Heart right ventricle (tissue), 16 donors: ENCODE results near the gene GPX8. TPM values are rescaled to one million over a fixed set of nuclear protein-coding genes. Genes with fewer than 3 reads are reported as not detected.

Experiments
- ATAC-seq, 8 donors: fragments of 200-7000 bp; cut with Tn5 transposase; one replicate each; pipeline ENCODE4 v1.9.1; 2020; ENCODE audit warnings: mild to moderate bottlenecking in 8 of 8, moderate library complexity in 8 of 8, moderate number of reproducible peaks in 1 of 8
- DNase-seq, 2 donors: peaks; one replicate each; pipeline ENCODE4 v3.0.0-alpha.2; 2020
- H3K27ac ChIP-seq, 10 donors: fragments of 200-600 bp; sonication (generic) in 2 of 10; one replicate each; pipeline versions ENCODE4 v1.5.0 to v1.8.0; 2020 to 2022; ENCODE audit warnings: mild to moderate bottlenecking in 3 of 10
- H3K27me3 ChIP-seq, 7 donors: fragments of 200-600 bp; one replicate each; pipeline ENCODE4 v1.8.0; 2021 to 2022; ENCODE audit warnings: mild to moderate bottlenecking in 2 of 7
- H3K36me3 ChIP-seq, 9 donors: fragments of 200-600 bp; sonication (generic) in 1 of 9; one replicate each; pipeline versions ENCODE4 v1.5.0 to v1.8.0; 2020 to 2022; ENCODE audit warnings: mild to moderate bottlenecking in 2 of 9
- H3K4me1 ChIP-seq, 9 donors: fragments of 200-600 bp; sonication (generic) in 1 of 9; one replicate each; pipeline versions ENCODE4 v1.5.0 to v1.8.0; 2020 to 2022; ENCODE audit warnings: mild to moderate bottlenecking in 4 of 9
- H3K4me3 ChIP-seq, 10 donors: fragments of 200-600 bp; sonication (generic) in 2 of 10; one replicate each; pipeline versions ENCODE4 v1.5.0 to v1.8.0; 2020 to 2022; ENCODE audit warnings: mild to moderate bottlenecking in 7 of 10, moderate library complexity in 2 of 10
- H3K9me3 ChIP-seq, 11 donors: fragments of 200-600 bp in 10 of 11; sonication (generic) in 2 of 11; one replicate each; pipeline versions ENCODE4 v1.5.0 to v1.8.0; 2013 to 2022; ENCODE audit warnings: mild to moderate bottlenecking in 2 of 11, control low read depth in 1 of 11, moderate library complexity in 1 of 11
- WGBS, 2 donors: extraction: QIAGEN DNeasy Blood & Tissue Kit; methylation state at CpG; one replicate each; pipeline ENCODE4 v1.1.7; 2013; ENCODE audit warnings: inconsistent platforms in 1 of 2; 5-methylcytosine and 5-hydroxymethylcytosine counted together
- intact Hi-C, 10 donors: fragments of 100-400 bp; cut with DNase I; formaldehyde crosslinking; loops; one replicate each; pipeline versions ENCODE4 v1.11.1 to v1.14.2; 2022
- polyA plus RNA-seq, 2 donors: library from polyadenylated mRNA; stranded (reverse); fragments of 200-250 nt; gene quantifications; one replicate each; pipeline ENCODE4 v1.2.3, GENCODE V29; 2013
- total RNA-seq, 10 donors: library from RNA; stranded (reverse); fragmentation: NEBNext Ultra II Directional in 3 of 10; extraction: Animal tissue kit (Norgen Biotek cat#: 25700) in 3 of 10; gene quantifications; one replicate each; pipeline versions ENCODE4 v1.2.1 to v1.2.4, GENCODE V29; 2021 to 2023
- TF ChIP-seq, protein P1 (sequence below), 9 donors: fragments of 200-600 bp; sonication (generic) in 2 of 9; IDR thresholded peaks; one replicate each; pipeline versions ENCODE4 v1.5.0 to v1.8.0; 2021 to 2022; ENCODE audit warnings: antibody characterized with exemption in 9 of 9, mild to moderate bottlenecking in 5 of 9, moderate library complexity in 1 of 9
- donor health status: Arrhythmogenic right ventricular cardiomyopathy.
- donor health status: ischemic (EF 13 %, LVEDD 7.1; RV severe dilation, severe dysfunction).
- donor health status: healthy with polysubstance abuse.
- donor health status: DM: no; HTN: yes; CAD: no.
- donor health status: DM: no; HTN: no; CAD: no.
- donor health status: ischemic (EF 25% LVEDD 6.9; RV normal size, moderate dysfunction).
- donor health status: ischemic (EF 25% LVEDD 5.7; RV mildly dilated, moderate dysfunction).
- donor health status: healthy.
- donor health status: DM: yes; HTN: yes; CAD: no.
- donor health status: Ischemic cardiomyopathy.
- donor health status: ischemic (EF 35%, LVEDD 5.7; RV mildly dilated, moderate dysfunction).
- donor health status: nonischemic (EF 11% LVEDD 7.7; RV severe dilation, severe dysfunction).
- donor health status: DM: yes; HTN: yes; CAD: no.
- donor health status: PGD.
- donor health status: ischemic (EF 29% LVEDD 5.4; RV normal size, mild dysfunction).
- donor health status: nonischemic (EF 23%, LVEDD 6.1; RV moderate dilation, normal function).

The GPX8 gene
- total and polyA plus RNA-seq, 12 donors: 3.0 to 13.5 (median 6.0) TPM

DNA sequence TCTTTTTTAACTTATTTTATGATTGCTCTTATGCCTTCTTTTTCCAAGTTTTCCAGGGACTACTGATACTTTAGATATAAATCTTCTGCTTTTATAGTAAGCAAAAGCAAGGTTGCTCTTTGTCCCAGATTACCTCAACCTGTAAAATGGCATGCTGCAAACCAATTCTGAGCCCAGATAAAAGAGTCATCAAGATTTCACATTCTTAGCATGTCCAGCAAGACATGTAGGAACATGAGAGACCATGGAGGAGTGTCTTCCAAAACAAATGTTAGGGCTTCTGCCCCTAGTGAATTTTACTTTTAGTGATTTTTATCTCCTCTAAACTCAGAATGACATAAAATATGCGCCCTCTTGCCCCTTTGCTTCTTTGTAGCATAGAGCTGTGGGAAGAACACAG, 20.0 kb downstream of the GPX8 start:
- 57 to 65% methylated on average over 1 of the region's 1 CpG for WGBS, 2 donors
- DNase-seq (no peak), ATAC-seq (no peak)
- TF ChIP-seq, protein P1, sequence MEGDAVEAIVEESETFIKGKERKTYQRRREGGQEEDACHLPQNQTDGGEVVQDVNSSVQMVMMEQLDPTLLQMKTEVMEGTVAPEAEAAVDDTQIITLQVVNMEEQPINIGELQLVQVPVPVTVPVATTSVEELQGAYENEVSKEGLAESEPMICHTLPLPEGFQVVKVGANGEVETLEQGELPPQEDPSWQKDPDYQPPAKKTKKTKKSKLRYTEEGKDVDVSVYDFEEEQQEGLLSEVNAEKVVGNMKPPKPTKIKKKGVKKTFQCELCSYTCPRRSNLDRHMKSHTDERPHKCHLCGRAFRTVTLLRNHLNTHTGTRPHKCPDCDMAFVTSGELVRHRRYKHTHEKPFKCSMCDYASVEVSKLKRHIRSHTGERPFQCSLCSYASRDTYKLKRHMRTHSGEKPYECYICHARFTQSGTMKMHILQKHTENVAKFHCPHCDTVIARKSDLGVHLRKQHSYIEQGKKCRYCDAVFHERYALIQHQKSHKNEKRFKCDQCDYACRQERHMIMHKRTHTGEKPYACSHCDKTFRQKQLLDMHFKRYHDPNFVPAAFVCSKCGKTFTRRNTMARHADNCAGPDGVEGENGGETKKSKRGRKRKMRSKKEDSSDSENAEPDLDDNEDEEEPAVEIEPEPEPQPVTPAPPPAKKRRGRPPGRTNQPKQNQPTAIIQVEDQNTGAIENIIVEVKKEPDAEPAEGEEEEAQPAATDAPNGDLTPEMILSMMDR (IDR thresholded peaks at IDR 0.05): no peak
- intact Hi-C loops: no loop called here
- Histone ChIP-seq H3K9me3 (peaks cover 0 to 6% (median 0%) of the 10 kb centered on the region in 11 donors), H3K27ac (no peak overlapping the region), H3K4me1 (peaks cover 4 to 16% (median 13%) of the 10 kb centered on the region in 9 donors), H3K27me3 (peaks cover 0 to 98% (median 90%) of the 10 kb centered on the region in 7 donors), H3K36me3 (no peaks in the 10 kb centered on the region), H3K4me3 (no peak overlapping the region)

- Histone ChIP-seq H3K9me3 (peaks cover 0 to 6% (median 0%) of the 10 kb centered on the region in 11 donors), H3K36me3 (no peaks in the 10 kb centered on the region), H3K4me3 (no peak overlapping the region), H3K27me3 (peaks cover 0 to 99% (median 92%) of the 10 kb centered on the region in 7 donors), H3K27ac (no peak overlapping the region), H3K4me1 (no peaks in the 10 kb centered on the region)
- 50 to 52% methylated on average over 4 of the region's 4 CpGs for WGBS, 2 donors
- ATAC-seq: no peak
- intact Hi-C loops: no loop called here
- TF ChIP-seq, protein P1 (IDR thresholded peaks at IDR 0.05): peak in 2 of 9 donors; percentile 4 to 19
- DNase-seq: no peak
Measured at GRCh38 chr5:55187370-55187769, 27.4 kb downstream of the GPX8 start.

DNA sequence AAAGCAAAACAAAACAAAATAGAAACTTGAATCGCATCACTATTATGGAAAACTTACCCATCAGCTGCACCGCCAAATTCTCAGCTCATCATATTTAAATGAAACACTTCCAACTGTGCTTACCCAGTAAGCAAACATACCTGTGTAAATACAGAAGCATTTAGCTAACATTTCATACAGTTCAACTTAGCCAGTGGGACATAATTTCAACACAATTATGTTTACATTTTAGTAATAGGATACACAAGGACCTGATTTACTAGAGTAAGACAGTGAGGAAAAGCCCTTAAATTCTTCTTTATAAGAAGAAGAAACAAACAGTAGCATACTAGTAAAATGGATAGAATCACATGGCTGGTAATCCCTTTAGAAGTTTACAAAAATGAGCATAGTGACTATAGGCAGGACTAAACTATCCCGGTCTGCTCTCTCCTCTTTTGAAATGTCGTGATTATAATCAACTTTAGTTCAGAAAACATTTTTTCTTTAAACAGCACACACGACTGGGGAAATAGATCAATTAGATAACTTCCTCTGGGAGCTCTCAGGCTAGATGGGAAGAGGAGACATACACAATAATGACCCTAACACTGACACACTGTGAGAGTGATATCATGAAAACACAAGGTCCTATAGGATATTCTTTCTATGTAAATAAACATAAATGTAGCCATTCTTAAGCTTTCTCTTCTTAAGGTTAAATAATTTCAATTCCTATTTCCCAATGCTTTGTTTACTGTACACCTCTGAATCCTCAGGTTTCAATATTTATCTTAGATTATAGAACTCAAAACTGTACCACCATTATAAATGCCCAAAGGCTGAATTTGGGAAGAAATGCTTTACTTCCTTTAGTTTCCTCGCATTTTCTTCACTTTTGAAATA, 28.9 kb downstream of the GPX8 start:
- TF ChIP-seq, protein P1 (IDR thresholded peaks at IDR 0.05): no peak
- ATAC-seq (no peak), DNase-seq (no peak)
- H3K27me3 ChIP-seq: peaks cover 0 to 99% (median 87%) of the 10 kb centered on the region in 7 donors
- H3K27ac ChIP-seq: no peak overlapping the region
- H3K4me1 ChIP-seq: no peaks in the 10 kb centered on the region
- 60 to 64% methylated on average over 6 of the region's 6 CpGs for WGBS, 2 donors
- H3K4me3 ChIP-seq: no peak overlapping the region
- H3K36me3 ChIP-seq: no peaks in the 10 kb centered on the region
- intact Hi-C loops: no loop called here
- H3K9me3 ChIP-seq: no peaks in the 10 kb centered on the region

GRCh38 chr5:55191165-55191564, 31.2 kb downstream of the GPX8 start:
- no peak for DNase-seq
- no peak for ATAC-seq
- TF ChIP-seq, protein P1 (IDR thresholded peaks at IDR 0.05): no peak
- Histone ChIP-seq H3K27ac (no peak overlapping the region), H3K36me3 (no peaks in the 10 kb centered on the region), H3K4me1 (no peaks in the 10 kb centered on the region), H3K27me3 (peaks cover 0 to 100% (median 79%) of the 10 kb centered on the region in 7 donors), H3K4me3 (no peak overlapping the region), H3K9me3 (no peaks in the 10 kb centered on the region)
- intact Hi-C loops: no loop called here
- 85 to 92% methylated on average over 2 of the region's 2 CpGs for WGBS, 2 donors
